HFF-Myc (cell line): ENCODE measurements around the gene SF1.

ENCODE experiments used
- DNase-seq: peaks from one replicate; pipeline ENCODE4 v3.0.0-alpha.2; 2011; ENCODE audit warnings: low read depth; ENCODE audit errors: extremely low read depth
- H3K4me3 ChIP-seq: replicated peaks from 2 replicates; pipeline ENCODE4 v1.5.1; 2011; ENCODE audit warnings: low read depth, mild to moderate bottlenecking, control low read depth, low read length
- TF ChIP-seq, protein P1 (sequence below): IDR thresholded peaks from 2 replicates; pipeline ENCODE4 v1.5.1; 2012; ENCODE audit warnings: mild to moderate bottlenecking, low read depth, low read length, control low read depth; ENCODE audit errors: missing control alignments

SF1 gene

DNA sequence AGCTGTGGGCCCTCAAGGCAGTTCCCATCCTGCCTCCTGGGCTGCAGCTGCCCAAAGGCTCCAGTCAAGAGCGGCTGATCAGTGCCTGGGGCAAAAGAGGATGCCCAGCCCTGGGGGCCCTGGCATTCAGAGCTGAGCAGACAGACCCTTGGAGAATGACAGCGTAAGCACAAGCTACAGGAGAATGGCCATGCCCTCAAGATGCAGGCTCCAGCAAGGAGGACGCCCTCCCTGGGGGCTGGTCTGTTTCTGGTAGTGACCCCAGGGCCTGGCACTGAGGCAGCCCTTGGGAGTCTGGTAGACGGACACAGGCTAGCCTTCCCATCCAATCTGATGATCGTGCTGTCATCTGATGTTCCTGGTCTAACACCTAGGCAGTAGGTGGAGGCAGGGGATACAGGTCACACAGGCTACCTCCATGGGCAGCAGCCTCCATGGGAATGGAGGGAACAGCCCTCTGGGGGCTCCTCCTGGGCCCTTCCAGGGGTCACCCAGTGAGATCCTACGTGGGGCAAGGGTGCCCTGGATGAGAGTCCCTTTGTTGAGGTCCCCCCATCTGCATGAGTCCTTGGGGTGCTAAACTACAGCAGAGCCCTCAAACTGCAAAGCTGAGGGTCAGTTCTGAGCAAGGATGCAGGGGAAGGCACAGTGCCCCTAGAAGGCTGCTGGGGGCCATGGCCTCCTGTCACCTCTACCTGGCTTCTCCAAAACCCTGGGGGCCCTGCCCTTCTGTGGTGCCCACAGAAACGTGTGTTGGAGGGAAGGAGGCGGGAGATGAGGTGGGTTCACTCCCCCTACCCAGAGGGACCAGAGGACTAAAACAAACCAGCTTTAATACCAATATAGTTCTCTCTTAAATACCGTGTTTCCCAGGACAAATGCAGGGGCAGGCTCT, 10.2 kb upstream of the SF1 start:
- DNase-seq: no peak
- TF ChIP-seq, protein P1, sequence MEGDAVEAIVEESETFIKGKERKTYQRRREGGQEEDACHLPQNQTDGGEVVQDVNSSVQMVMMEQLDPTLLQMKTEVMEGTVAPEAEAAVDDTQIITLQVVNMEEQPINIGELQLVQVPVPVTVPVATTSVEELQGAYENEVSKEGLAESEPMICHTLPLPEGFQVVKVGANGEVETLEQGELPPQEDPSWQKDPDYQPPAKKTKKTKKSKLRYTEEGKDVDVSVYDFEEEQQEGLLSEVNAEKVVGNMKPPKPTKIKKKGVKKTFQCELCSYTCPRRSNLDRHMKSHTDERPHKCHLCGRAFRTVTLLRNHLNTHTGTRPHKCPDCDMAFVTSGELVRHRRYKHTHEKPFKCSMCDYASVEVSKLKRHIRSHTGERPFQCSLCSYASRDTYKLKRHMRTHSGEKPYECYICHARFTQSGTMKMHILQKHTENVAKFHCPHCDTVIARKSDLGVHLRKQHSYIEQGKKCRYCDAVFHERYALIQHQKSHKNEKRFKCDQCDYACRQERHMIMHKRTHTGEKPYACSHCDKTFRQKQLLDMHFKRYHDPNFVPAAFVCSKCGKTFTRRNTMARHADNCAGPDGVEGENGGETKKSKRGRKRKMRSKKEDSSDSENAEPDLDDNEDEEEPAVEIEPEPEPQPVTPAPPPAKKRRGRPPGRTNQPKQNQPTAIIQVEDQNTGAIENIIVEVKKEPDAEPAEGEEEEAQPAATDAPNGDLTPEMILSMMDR: no peak
- H3K4me3 ChIP-seq: no peak overlapping the region

DNA sequence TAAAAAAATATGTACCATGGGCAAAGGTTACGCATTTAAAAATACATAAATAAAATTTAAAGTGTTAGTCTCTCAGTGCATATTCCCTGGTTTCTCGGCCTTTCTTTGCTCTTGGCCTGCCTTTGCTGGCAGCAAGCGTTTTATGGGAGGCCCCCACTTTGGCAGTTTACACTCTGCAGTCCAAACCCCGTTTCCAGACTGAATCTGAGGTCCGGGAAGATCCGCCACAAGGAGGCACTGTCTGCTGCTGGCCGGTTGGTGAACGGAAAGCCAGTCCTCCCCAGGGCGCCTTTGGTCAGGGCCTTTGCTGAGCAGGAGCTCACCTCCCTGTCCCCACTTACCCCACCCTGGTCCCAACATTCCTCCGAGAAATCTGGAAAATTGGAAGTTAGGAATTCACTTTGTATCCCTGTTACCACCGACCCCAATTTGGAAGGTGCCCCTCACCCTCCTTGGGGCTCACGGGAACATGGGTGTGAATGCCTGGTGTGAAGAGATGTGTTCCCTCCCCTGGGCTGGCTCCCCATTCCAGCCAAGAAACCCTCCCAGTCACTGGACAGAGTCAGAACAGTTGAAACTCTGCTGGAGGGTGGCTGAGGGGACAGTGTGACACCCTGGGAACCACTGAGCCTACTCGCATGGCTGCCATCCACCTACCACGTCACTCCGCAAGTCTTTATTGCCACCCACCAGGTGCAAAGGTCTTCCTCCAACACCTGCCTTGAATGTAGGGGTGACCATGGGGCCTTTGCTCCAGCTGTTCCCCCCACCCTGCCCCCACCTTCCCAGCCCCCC, 9.4 kb upstream of the SF1 start:
- TF ChIP-seq, protein P1: peak; percentile 88
- no peak for DNase-seq
- no peak overlapping the region for H3K4me3 ChIP-seq

DNA sequence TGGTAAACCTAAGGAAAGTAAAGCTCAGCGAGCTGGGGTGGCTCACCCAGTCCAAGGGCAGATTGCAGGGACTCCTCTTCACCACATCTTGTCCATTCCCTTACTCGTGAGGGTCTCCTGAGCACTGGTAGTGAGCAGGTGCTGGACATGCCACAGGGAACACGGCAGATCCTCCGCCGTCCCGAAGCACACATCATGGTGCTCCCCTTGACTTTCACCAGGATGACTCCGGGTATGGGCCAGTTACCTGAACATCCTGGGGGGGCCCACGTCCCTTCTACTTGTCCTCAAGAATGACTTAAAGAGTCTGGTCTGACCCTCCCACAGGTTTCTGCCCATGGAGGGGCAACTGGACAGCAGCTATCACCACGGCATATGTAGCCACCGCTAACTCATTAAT, 8.0 kb upstream of the SF1 start:
- TF ChIP-seq, protein P1: no peak
- no peak for DNase-seq
- no peak overlapping the region for H3K4me3 ChIP-seq

DNA sequence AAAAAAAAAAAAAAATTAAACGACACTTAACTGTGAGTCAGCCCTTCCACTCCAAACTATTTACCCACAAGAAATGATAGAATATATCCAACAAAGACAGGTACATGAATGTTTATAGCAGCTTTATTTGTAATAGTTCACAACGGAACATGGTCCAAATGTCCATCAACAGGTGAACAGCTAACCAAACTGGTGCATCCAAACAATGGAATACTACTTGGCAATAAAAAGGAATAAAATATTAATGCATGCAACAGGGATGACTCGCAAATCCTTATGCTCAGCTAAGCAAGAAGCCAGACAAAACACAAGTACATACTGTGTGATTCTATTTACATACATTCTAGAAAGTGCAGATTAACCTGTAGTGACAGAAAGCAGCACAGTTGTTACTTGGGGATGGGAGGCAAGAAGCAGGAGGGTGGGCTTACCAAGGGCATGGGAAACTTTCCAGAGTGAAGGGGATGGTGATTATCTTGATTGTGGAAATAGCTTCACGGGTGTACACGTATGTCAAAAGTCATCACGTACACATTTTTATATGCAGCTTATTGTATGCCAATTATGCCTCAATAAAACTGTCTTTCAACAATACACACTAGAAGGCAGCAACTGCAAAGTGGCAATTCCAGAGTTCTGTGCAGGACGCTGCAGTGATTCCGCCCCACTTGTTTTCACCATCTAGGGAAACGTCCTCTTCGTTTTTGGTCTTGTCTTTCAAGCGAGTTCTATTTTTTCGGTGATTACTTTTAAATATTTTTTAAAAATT, 6.7 kb upstream of the SF1 start:
- no peak overlapping the region for H3K4me3 ChIP-seq
- no peak for DNase-seq
- TF ChIP-seq, protein P1: no peak

DNA sequence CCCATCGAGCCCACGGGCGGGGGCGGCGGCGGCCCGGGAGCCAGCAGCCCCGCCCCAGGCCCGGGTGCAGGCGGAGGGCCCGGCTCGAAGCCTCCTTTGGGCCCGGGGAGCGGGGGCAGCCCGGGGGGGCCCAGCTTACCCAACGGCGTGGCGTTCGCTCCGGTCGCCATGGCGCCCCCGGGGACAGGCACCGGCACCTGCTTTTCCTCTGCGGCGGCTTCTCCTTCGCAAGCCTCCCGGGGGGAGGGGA, 194 bp downstream of the SF1 start:
- no peak for DNase-seq
- TF ChIP-seq, protein P1: no peak
- peak overlapping the region; percentile 57 for H3K4me3 ChIP-seq

DNA sequence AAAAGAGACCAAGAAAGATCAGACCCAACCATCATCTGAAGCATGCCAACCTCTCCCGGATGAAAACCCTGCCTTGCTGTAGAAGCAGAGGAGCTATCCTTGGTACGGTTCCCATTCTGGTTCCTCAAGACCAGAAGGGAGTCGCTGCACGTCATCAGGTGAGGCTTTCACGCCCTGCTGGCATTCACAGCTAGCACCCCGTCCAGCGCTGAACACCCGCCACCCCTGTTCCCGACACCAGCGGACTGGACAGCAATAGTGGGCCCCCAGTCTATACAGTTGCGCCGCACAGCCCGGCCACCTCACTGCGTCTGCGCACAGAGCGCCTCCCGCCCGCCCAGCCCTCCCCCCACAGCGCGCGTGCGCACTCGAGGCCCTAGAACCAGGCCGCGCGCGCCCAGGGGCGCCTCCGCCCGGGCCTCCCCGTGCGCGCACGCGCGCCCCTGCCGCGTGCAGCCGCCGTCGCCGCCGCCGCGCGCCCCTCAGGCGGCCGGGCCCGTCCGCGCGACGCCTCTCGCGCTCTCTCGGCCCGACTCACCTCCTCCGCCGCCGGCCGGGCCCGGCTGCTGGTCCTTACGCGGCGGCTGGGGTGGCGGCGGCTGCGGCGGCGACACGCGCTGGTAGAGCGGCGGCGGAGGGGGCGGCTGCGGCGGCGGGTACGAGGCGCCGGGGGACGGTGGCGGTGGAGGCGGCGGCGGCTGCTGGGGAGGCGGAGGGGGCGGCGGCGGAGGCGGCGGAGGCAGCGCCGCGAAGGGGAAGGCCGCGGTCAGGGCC, 706 bp downstream of the SF1 start:
- TF ChIP-seq, protein P1: no peak
- no peak for DNase-seq
- H3K4me3 ChIP-seq: peak overlapping the region; percentile 93
